Tibial nerve (tissue), 4 donors: ENCODE results near the gene ANKZF1. TPM values are rescaled to one million over a fixed set of nuclear protein-coding genes. Genes with fewer than 3 reads are reported as not detected.

Experiments used
- DNase-seq, 2 donors: peaks; one replicate each; pipeline ENCODE4 v3.0.0-alpha.2; 2019; ENCODE audit warnings: low spot score in 2 of 2
- H3K27ac ChIP-seq, 4 donors: fragments of 200-600 bp; sonication (generic) in 3 of 4; one replicate each; pipeline ENCODE4 v1.5.1; 2017 to 2019; ENCODE audit warnings: mild to moderate bottlenecking in 1 of 4
- H3K27me3 ChIP-seq, 2 donors: fragments of 200-600 bp; sonication (generic) in 1 of 2; one replicate each; pipeline versions ENCODE4 v1.5.1 to v1.6.0; 2017 to 2019
- H3K36me3 ChIP-seq, 3 donors: fragments of 200-600 bp; sonication (generic); one replicate each; pipeline ENCODE4 v1.5.1; 2018 to 2019
- H3K4me1 ChIP-seq, 4 donors: fragments of 200-600 bp; sonication (generic) in 3 of 4; one replicate each; pipeline ENCODE4 v1.5.1; 2017 to 2019
- H3K4me3 ChIP-seq, 4 donors: fragments of 200-600 bp; sonication (generic) in 3 of 4; one replicate each; pipeline ENCODE4 v1.5.1; 2017 to 2019; ENCODE audit warnings: mild to moderate bottlenecking in 1 of 4, moderate library complexity in 1 of 4
- H3K9me3 ChIP-seq, 4 donors: fragments of 200-600 bp; sonication (generic) in 3 of 4; one replicate each; pipeline ENCODE4 v1.5.1; 2017 to 2019
- CTCF ChIP-seq, 5 experiments: fragments of 200-600 bp in 3 of 5; fragments of 450-650 bp in 2 of 5; sonication (generic) in 3 of 5; IDR thresholded peaks; one replicate each; pipeline ENCODE4 v1.5.1; 2016 to 2019; ENCODE audit warnings: antibody characterized with exemption in 5 of 5, mild to moderate bottlenecking in 3 of 5, moderate library complexity in 2 of 5
- EP300 ChIP-seq, 2 donors: sonication (generic); formaldehyde crosslinking; IDR thresholded peaks; one replicate each; pipeline ENCODE4 v1.6.1; 2017; ENCODE audit warnings: antibody characterized with exemption in 2 of 2, mild to moderate bottlenecking in 1 of 2
- POLR2A ChIP-seq, 2 donors: fragments of 450-650 bp; IDR thresholded peaks; one replicate each; pipeline ENCODE4 v1.6.1; 2017; ENCODE audit warnings: antibody characterized with exemption in 2 of 2, mild to moderate bottlenecking in 2 of 2, moderate library complexity in 2 of 2
- WGBS, 2 donors: methylation state at CpG; one replicate each; pipeline ENCODE4 v1.1.5; 2018; 5-methylcytosine and 5-hydroxymethylcytosine counted together
- total RNA-seq, 4 donors: library from RNA; depleted of rRNA; stranded (reverse); fragments of >200 nt; gene quantifications; one replicate each; pipeline ENCODE4 v1.1.0, GENCODE V29; 2016

Gene ANKZF1
- total RNA-seq, 4 donors from 2014 or later, result 84.5 to 106 (median 97.6) TPM

GRCh38 chr2:219214786-219215185, 14.8 kb upstream of the ANKZF1 start:
- no peaks in the 10 kb centered on the region for H3K9me3 ChIP-seq
- 86 to 91% methylated on average over 6 of the region's 6 CpGs for WGBS, 2 donors
- H3K27ac ChIP-seq, result no peak overlapping the region
- peaks cover 0 to 42% (median 24%) of the 10 kb centered on the region in 4 donors for H3K4me1 ChIP-seq
- no peak overlapping the region for H3K4me3 ChIP-seq
- DNase-seq, result no peak
- peaks cover 0 to 66% (median 6%) of the 10 kb centered on the region in 3 donors for H3K36me3 ChIP-seq
- TF ChIP-seq POLR2A (IDR thresholded peaks at IDR 0.05) (no peak), CTCF (IDR thresholded peaks at IDR 0.05) (no peak), EP300 (IDR thresholded peaks at IDR 0.05) (no peak)
- H3K27me3 ChIP-seq, result no peaks in the 10 kb centered on the region

- Histone ChIP-seq H3K27ac (no peak overlapping the region), H3K4me3 (no peak overlapping the region), H3K36me3 (peaks cover 0 to 66% (median 6%) of the 10 kb centered on the region in 3 donors), H3K4me1 (peaks cover 0 to 48% (median 24%) of the 10 kb centered on the region in 4 donors), H3K9me3 (no peaks in the 10 kb centered on the region), H3K27me3 (no peaks in the 10 kb centered on the region)
- TF ChIP-seq POLR2A (IDR thresholded peaks at IDR 0.05) (no peak), EP300 (IDR thresholded peaks at IDR 0.05) (no peak), CTCF (IDR thresholded peaks at IDR 0.05) (no peak)
- 92% methylated on average over 26 to 27 of the region's 27 CpGs for WGBS, 2 donors
- no peak for DNase-seq
Measured at GRCh38 chr2:219215871-219216534, 13.6 kb upstream of the ANKZF1 start.

GRCh38 chr2:219216535-219216915, 13.1 kb upstream of the ANKZF1 start:
- Histone ChIP-seq H3K4me1 (peaks cover 0 to 48% (median 24%) of the 10 kb centered on the region in 4 donors), H3K9me3 (no peaks in the 10 kb centered on the region), H3K4me3 (no peak overlapping the region), H3K27ac (peak overlapping the region in 2 of 4 donors; percentile 94), H3K27me3 (no peaks in the 10 kb centered on the region), H3K36me3 (peaks cover 0 to 66% (median 11%) of the 10 kb centered on the region in 3 donors)
- TF ChIP-seq POLR2A (IDR thresholded peaks at IDR 0.05) (no peak), CTCF (IDR thresholded peaks at IDR 0.05) (no peak), EP300 (IDR thresholded peaks at IDR 0.05) (no peak)
- no peak for DNase-seq
- WGBS, 2 donors, result 90 to 93% methylated on average over 6 of the region's 6 CpGs

- H3K4me1 ChIP-seq, result peaks cover 0 to 48% (median 24%) of the 10 kb centered on the region in 4 donors
- no peaks in the 10 kb centered on the region for H3K9me3 ChIP-seq
- no peak for TF ChIP-seq CTCF (IDR thresholded peaks at IDR 0.05)
- no peak for TF ChIP-seq POLR2A (IDR thresholded peaks at IDR 0.05)
- TF ChIP-seq EP300 (IDR thresholded peaks at IDR 0.05), result no peak
- WGBS, 2 donors, result 0 to 2% methylated on average over 11 to 28 of the region's 37 CpGs
- no peaks in the 10 kb centered on the region for H3K27me3 ChIP-seq
- H3K36me3 ChIP-seq, result peaks cover 0 to 68% (median 20%) of the 10 kb centered on the region in 3 donors
- DNase-seq, result peak; percentile 29 to 40
- H3K27ac ChIP-seq, result peak overlapping the region; percentile 50 to 94 (median 89)
- H3K4me3 ChIP-seq, result peak overlapping the region; percentile 47 to 80 (median 66)
Measured at GRCh38 chr2:219218217-219218731, 11.3 kb upstream of the ANKZF1 start.
